CD4-positive, alpha-beta T cell treated with Interleukin-4 for 1 hour (primary cell): ENCODE results near the gene RARA.
"Not testable (repeated sequence)": the region's sequence is repeated elsewhere in the genome, so short reads cannot be mapped to it uniquely, and the experiment has no call there.

Experiments used
- DNase-seq, 2 donors: peaks; one replicate each; pipeline ENCODE4 v3.0.0-alpha.2; 2020 to 2022

Gene RARA

GRCh38 chr17:40361063-40361924 is 52.3 kb downstream of the RARA start:
- DNase-seq = no peak

- DNase-seq = no peak
Measured at GRCh38 chr17:40361925-40362695, 53.1 kb downstream of the RARA start.

- peak; percentile 75 to 77 for DNase-seq
Measured at GRCh38 chr17:40362696-40363110, 53.7 kb downstream of the RARA start.

- DNase-seq = no peak
Measured at GRCh38 chr17:40363111-40363827, 54.3 kb downstream of the RARA start.

GRCh38 chr17:40364121-40364861 is 55.3 kb downstream of the RARA start, which contains the start of gene GJD3:
Gene GJD3 (minus strand): TSS chr17:40364737. CDS start chr17:40363815, 922 bp downstream.
- no peak for DNase-seq

- no peak for DNase-seq
Measured at GRCh38 chr17:40364906-40365305, 55.9 kb downstream of the RARA start.

GRCh38 chr17:40366076-40366860 is 57.3 kb downstream of the RARA start:
- DNase-seq = no peak

- DNase-seq = no peak
Measured at GRCh38 chr17:40366861-40367518, 58.0 kb downstream of the RARA start.

GRCh38 chr17:40367728-40368127 is 58.7 kb downstream of the RARA start:
- not testable (repeated sequence) for DNase-seq

GRCh38 chr17:40369923-40370322 is 60.9 kb downstream of the RARA start:
- DNase-seq = no peak

GRCh38 chr17:40371261-40371929 is 62.4 kb downstream of the RARA start:
- DNase-seq = peak; percentile 46 to 65

GRCh38 chr17:40372031-40372430 is 63.1 kb downstream of the RARA start:
- DNase-seq = no peak

GRCh38 chr17:40372644-40373043 is 63.7 kb downstream of the RARA start:
- DNase-seq = not testable (repeated sequence)

GRCh38 chr17:40373324-40373723 is 64.3 kb downstream of the RARA start:
- DNase-seq = no peak

- DNase-seq = no peak
Measured at GRCh38 chr17:40373999-40374398, 65.0 kb downstream of the RARA start.

- no peak for DNase-seq
Measured at GRCh38 chr17:40374821-40375498, 66.0 kb downstream of the RARA start.

GRCh38 chr17:40375786-40376185 is 66.8 kb downstream of the RARA start:
- not testable (repeated sequence) for DNase-seq

- peak in 1 of 2 donors; percentile 39 for DNase-seq
Measured at GRCh38 chr17:40376541-40376940, 67.6 kb downstream of the RARA start.

- no peak for DNase-seq
Measured at GRCh38 chr17:40377832-40378231, 68.9 kb downstream of the RARA start.

- no peak for DNase-seq
Measured at GRCh38 chr17:40378966-40379365, 70.0 kb downstream of the RARA start.
